Activated naive CD8-positive, alpha-beta T cell treated with anti-CD3 and anti-CD28 coated beads, Interleukin-2, amount 50 U/mL, for 16 hours (primary cell): ENCODE data around the gene INHA.

Experiments
- DNase-seq: peaks from one replicate; pipeline ENCODE4 v3.0.0-alpha.2; 2020; ENCODE audit warnings: low read depth, low spot score

The INHA gene

GRCh38 chr2:219559156-219559915, 12.8 kb upstream of the INHA start:
- no peak for DNase-seq

DNA sequence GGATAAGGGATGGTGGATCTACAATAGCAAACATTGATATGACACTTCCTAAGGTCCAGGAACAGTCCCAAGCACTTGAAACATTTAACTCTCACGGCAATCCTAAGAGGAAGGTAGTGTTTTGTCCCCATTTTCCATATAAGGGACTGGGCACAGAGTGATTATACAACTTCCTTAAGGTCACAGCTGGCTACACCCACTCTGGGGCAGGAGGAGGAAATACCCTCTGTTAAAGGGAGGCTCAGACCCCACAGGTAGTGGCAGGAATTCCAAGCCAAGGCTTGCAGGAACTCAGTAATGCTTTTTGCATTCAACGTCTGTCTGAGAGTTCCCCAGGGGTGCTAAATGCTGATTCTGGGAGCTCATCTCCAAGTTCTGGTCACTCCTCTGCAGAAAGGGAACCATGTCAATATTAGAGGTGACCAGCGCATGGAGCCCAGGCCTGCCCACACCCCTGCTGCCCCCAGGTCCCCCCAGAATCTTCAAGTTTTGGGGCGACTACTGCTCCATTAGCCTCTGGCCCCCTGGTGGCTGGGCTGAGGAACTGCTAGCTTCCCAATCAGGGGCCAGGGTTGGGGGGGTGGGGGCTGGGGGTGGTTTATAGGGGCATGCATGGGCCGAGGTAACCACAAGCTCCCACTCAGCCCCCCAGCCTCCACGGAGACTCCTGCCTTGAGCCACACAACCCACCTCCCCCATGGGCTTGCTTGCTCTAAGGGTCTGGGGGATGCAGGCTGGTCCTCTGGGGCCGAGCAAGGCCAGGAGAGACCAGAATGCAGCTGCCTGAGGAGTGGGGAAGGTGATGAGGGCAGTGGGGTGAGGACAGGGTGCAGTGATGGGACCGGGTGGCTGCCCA, 11.8 kb upstream of the INHA start:
- DNase-seq: no peak

- no peak for DNase-seq
Observed at GRCh38 chr2:219560893-219561178, 11.3 kb upstream of the INHA start.

DNA sequence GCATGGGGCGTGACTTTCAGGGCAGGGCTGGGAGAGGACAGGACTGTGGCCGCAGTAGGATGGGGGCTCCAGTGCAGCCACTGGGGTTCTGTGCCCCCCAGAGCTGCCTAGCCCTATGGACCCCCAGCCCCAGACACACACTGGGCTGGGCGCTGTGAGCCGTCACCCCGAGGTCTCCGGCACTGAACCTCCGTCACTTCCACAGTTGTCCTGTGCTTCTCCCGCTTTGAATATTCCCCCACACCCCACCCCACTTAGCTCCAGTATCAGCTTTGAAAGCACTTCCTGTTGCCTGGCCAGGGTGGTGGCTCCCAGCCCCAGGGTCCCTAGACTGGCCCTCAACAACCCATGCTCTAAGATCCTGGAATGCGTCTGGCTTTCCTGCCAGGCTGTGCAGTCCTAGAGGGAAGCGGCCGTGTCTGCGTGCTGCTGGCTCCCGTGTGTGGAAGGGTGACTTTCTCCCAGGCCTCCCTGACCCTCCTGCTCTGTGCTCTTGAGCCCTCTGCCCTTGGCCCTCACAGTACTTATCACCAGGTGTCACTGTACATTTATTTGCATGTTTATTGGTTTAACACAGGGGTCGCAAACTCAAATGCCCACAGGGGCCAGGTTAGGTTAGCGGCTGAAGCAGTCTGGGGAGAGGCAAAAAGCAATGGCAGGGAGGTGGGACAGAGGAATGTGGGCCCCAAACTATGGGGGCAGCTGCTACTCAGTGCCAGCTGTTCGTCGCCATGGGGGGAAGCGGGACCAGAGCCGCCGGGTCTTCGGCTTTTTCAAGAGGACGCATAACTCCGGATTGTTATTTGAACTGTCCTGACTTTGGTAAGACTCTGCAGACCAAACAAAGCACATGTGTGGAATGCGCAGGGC, 10.7 kb upstream of the INHA start:
- DNase-seq: no peak

GRCh38 chr2:219562049-219563020, 9.8 kb upstream of the INHA start:
- DNase-seq: no peak

DNA sequence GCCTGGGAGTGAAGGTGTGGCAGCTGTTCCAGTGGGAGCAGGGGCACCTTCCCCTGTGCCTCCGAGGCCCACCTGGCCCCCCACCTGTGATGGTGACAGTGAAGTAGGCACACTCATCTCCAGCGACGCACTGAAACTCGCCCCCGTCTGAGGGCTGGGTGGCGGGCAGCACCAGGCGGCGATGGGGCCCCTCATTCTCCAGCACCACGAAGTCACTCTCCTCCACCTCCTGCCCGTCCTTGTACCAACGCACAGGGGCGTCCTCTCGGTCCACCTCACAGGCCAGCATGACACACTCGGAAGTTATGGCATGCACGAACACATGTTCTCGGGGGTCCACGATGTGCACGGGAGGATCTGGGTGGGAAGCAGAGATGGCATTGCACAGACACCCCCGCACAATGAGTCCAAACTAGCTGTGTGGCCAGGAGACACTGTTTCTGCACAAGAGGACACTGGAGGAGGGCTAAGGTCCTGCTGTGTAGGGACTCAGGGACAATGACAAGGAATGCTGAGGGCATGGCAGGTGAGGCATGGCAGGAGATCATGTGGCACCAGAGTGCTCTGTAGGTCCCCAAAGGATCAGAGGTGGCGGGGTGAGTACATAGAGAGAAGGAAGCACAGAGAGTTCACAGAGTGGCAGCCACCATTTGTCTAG, 8.7 kb upstream of the INHA start:
- no peak for DNase-seq

- DNase-seq: no peak
Observed at GRCh38 chr2:219565130-219566080, 6.7 kb upstream of the INHA start.

- no peak for DNase-seq
Observed at GRCh38 chr2:219566640-219567039, 5.5 kb upstream of the INHA start.

GRCh38 chr2:219567131-219567530, 5.0 kb upstream of the INHA start:
- no peak for DNase-seq

GRCh38 chr2:219567791-219568361, 4.2 kb upstream of the INHA start:
- no peak for DNase-seq

GRCh38 chr2:219569041-219569440, 3.1 kb upstream of the INHA start:
- no peak for DNase-seq

- DNase-seq: no peak
Observed at GRCh38 chr2:219569635-219570034, 2.5 kb upstream of the INHA start.

DNA sequence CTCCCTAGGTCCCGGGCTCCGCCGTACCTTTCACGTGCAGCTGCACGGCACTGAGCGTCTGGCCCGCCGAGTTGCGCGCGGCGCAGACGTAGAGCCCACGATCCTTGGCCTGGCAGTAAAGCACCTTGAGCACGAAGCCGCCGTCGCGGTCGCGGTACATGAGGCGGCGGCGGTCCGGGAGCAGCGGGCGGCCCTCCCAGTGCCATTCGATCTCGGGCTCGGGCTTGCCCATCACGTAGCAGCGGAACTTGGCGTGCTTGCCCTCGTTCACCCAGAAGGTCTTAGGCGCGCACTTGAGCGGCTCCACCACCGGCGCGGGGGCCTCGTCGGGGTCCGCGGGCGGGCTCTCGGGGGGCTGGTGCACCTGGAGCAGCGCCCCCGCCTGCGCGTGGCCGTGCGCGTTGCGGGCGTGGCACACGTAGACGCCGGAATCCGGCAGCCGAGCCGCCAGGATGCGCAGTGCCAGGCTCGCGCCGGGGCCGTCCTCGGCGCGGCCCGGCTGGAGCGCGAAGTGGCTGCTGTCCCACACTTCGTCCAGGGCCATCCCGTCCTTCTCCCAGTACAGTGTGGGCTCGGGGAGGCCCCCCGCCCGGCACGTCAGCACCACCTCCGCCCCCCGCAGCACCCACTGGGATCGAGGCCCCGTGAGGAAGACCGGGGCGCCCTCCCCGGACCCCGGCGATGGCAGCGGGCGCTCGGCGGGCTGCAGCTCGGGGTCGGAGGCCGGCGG, 1.8 kb upstream of the INHA start:
- no peak for DNase-seq

- DNase-seq: no peak
Observed at GRCh38 chr2:219570924-219571310, 1.2 kb upstream of the INHA start.

GRCh38 chr2:219571311-219572236, 536 bp upstream of the INHA start, which contains the start of gene OBSL1:
TSS of gene OBSL1 (minus strand) at chr2:219571539. CDS start at chr2:219571232, 307 bp downstream.
- DNase-seq: no peak

GRCh38 chr2:219573166-219573565, 1.1 kb downstream of the INHA start:
- no peak for DNase-seq
